Activated naive CD4-positive, alpha-beta T cell treated with anti-CD3 and anti-CD28 coated beads, Interleukin-2, amount 50 U/mL, for 72 hours (primary cell): ENCODE data around the gene FBRS. TPM values are rescaled to one million over a fixed set of nuclear protein-coding genes. Genes with fewer than 3 reads are reported as not detected.
"Not testable (repeated sequence)": the region's sequence is repeated elsewhere in the genome, so short reads cannot be mapped to it uniquely, and the experiment has no call there.

Experiments
- ATAC-seq, 2 donors: fragments of 150-1000 bp; cut with Tn5 transposase; 2 replicates each; pipeline ENCODE4 v1.10.0; 2021; ENCODE audit warnings: mild to moderate bottlenecking in 2 of 2, moderate library complexity in 2 of 2
- DNase-seq, 2 donors: peaks; one replicate each; pipeline ENCODE4 v3.0.0; 2021 to 2022; ENCODE audit warnings: low spot score in 2 of 2
- H3K27ac Mint-ChIP-seq, 2 donors: one replicate each; pipeline ENCODE4 v1.8.0; 2022; ENCODE audit warnings: mild to moderate bottlenecking in 2 of 2, mixed read lengths in 2 of 2
- H3K36me3 Mint-ChIP-seq, 2 donors: one replicate each; pipeline ENCODE4 v1.8.0; 2022; ENCODE audit warnings: mixed read lengths in 2 of 2
- H3K9me3 Mint-ChIP-seq, 2 donors: one replicate each; pipeline ENCODE4 v1.8.0; 2022; ENCODE audit warnings: mixed read lengths in 2 of 2
- total RNA-seq, 2 donors: library from RNA; stranded (reverse); gene quantifications; one replicate each; pipeline ENCODE4 v1.2.3, GENCODE V29; 2022

Gene FBRS
- total RNA-seq, 2 donors from 2014 or later = 104 to 117 TPM

DNA sequence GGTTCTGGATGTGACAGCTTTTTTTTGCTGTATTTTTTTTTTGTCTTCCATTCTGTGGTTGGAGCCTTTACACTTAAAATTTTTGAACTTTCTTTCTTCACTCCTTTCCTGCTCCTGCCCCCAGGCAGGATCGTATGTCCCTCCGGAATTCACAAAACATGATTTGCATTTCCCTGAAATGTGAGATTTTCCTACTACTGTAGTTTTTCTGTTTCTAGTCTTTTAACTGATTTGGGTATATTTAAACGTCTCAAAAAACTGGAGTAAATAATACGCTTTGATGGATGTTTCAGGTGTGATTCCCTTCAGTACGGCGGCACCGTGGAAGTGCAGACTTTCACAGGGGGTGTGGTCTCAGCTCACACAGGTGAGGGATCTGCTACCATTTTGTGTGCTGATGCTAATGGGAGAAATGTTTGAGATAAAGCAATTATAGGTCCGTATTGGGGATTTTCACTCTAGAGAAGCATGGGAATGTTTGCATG is 41.4 kb downstream of the FBRS start:
- Mint-ChIP-seq H3K36me3 (peaks cover 19 to 32% of the 10 kb centered on the region in 2 donors), H3K9me3 (no peaks in the 10 kb centered on the region), H3K27ac (peak overlapping the region; percentile 93 to 99)
- DNase-seq (no peak), ATAC-seq (no peak)

DNA sequence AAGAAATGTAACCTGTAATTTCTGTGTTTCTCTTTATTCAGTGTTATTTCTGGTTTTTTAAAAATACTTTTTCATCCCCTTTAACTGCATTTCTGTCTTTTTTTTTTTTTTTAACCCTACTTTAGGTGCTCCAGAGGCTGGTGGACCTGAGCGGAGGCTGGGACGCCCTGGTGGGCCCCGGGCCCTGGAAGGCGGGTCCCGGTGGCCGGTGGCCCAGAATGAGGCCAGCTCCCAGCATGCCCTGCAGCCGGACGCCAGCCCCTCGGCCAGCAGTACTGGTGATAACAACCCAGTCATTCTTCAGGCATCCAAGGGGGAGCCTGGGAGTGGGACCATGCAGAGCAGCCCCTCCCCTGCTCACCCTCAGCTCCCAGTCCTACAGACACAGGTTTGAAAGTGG is 42.3 kb downstream of the FBRS start:
- Mint-ChIP-seq H3K9me3 (no peaks in the 10 kb centered on the region), H3K36me3 (peaks cover 19 to 32% of the 10 kb centered on the region in 2 donors), H3K27ac (peak overlapping the region; percentile 65 to 93)
- ATAC-seq (no peak), DNase-seq (no peak)

- Mint-ChIP-seq H3K27ac (peak overlapping the region in 1 of 2 donors; percentile 65), H3K36me3 (peaks cover 19 to 32% of the 10 kb centered on the region in 2 donors), H3K9me3 (no peaks in the 10 kb centered on the region)
- ATAC-seq (no peak), DNase-seq (no peak)
Measured at GRCh38 chr16:30700971-30701370, 42.7 kb downstream of the FBRS start.

- not testable (repeated sequence) for H3K9me3 Mint-ChIP-seq, DNase-seq, ATAC-seq, H3K27ac Mint-ChIP-seq
- peaks cover 21 to 39% of the 10 kb centered on the region in 2 donors for H3K36me3 Mint-ChIP-seq
Measured at GRCh38 chr16:30703071-30703470, 44.8 kb downstream of the FBRS start.

DNA sequence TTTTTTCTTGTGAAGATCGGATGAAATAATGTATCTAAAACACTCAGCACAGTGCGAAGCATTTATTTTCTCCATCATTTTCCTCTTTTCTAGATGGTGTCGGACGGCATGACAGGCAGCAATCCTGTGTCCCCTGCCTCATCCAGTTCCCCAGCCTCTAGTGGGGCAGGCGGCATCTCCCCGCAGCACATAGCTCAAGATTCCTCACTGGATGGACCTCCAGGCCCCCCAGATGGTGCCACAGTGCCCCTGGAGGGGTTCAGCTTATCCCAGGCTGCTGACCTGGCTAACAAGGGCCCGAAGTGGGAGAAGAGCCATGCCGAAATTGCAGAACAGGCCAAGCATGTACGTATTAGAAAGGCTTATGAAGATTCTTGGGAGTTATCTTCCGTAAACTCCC is 45.7 kb downstream of the FBRS start:
- no peak for DNase-seq
- no peak for ATAC-seq
- H3K9me3 Mint-ChIP-seq = no peaks in the 10 kb centered on the region
- H3K36me3 Mint-ChIP-seq = peaks cover 19 to 38% of the 10 kb centered on the region in 2 donors
- H3K27ac Mint-ChIP-seq = no peak overlapping the region

GRCh38 chr16:30706046-30706445 is 47.8 kb downstream of the FBRS start:
- no peaks in the 10 kb centered on the region for H3K9me3 Mint-ChIP-seq
- no peak overlapping the region for H3K27ac Mint-ChIP-seq
- DNase-seq = no peak
- H3K36me3 Mint-ChIP-seq = peaks cover 27 to 36% of the 10 kb centered on the region in 2 donors
- ATAC-seq = no peak

DNA sequence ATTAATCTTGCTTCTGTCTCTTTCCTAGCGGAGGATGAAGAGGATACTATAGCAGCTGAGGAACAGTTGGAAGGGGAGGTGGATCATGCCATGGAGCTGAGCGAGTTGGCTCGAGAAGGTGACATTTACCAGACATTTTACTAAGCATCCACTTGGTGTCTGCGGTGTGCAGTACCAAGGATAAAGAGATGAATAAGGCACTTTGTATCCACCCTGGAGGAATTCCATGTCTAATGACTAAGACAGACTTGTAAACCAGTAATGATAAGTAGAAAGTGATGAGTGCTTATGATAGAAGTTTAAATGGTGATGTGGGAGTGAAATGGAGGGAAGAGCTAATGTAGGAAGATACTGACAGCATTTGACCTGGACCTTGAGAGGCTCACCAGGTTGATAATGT is 52.7 kb downstream of the FBRS start:
- H3K36me3 Mint-ChIP-seq = peaks cover 60 to 62% of the 10 kb centered on the region in 2 donors
- H3K27ac Mint-ChIP-seq = peak overlapping the region in 1 of 2 donors; percentile 80
- ATAC-seq = no peak
- no peak for DNase-seq
- H3K9me3 Mint-ChIP-seq = no peaks in the 10 kb centered on the region

GRCh38 chr16:30711712-30712111 is 53.5 kb downstream of the FBRS start:
- no peaks in the 10 kb centered on the region for H3K9me3 Mint-ChIP-seq
- peaks cover 67 to 68% of the 10 kb centered on the region in 2 donors for H3K36me3 Mint-ChIP-seq
- peak overlapping the region in 1 of 2 donors; percentile 57 for H3K27ac Mint-ChIP-seq
- DNase-seq = no peak
- ATAC-seq = no peak

- peak in 1 of 2 donors; percentile 49 for DNase-seq
- Mint-ChIP-seq H3K9me3 (no peaks in the 10 kb centered on the region), H3K27ac (peak overlapping the region; percentile 31 to 79), H3K36me3 (peaks cover 48 to 54% of the 10 kb centered on the region in 2 donors)
- ATAC-seq = peak; percentile 98 to 99
Measured at GRCh38 chr16:30715750-30716445, 57.7 kb downstream of the FBRS start.

GRCh38 chr16:30720086-30720485 is 61.9 kb downstream of the FBRS start:
- DNase-seq (no peak), ATAC-seq (no peak)
- Mint-ChIP-seq H3K9me3 (no peaks in the 10 kb centered on the region), H3K27ac (peak overlapping the region in 1 of 2 donors; percentile 85), H3K36me3 (peaks cover 36 to 42% of the 10 kb centered on the region in 2 donors)

Other genes with a start within 250 kb of the FBRS start
- gene DCTPP1, start 228.4 kb upstream of the FBRS start, total RNA-seq = 100 to 1,000 TPM in 1 of 2 donors, 10 to 100 TPM in 1; 53.1 to 113 TPM
- 10 to 100 TPM; 54.8 to 62.7 TPM for gene SEPHS2, start 212.6 kb upstream of the FBRS start, total RNA-seq
- 100 to 1,000 TPM; 297 to 390 TPM for gene ITGAL, start 185.7 kb upstream of the FBRS start, total RNA-seq
- gene ZNF768, start 131.9 kb upstream of the FBRS start, total RNA-seq = 1 to 10 TPM; 2.3 to 9.3 TPM
- gene ZNF747, start 123.6 kb upstream of the FBRS start, total RNA-seq = 1 to 10 TPM; 4.5 to 8.2 TPM
- 10 to 100 TPM; 11.1 to 11.6 TPM for gene ZNF764, start 100.1 kb upstream of the FBRS start, total RNA-seq
- gene ZNF688, start 86.7 kb upstream of the FBRS start, total RNA-seq = 1 to 10 TPM; 7.2 TPM
- gene ZNF785, start 72.7 kb upstream of the FBRS start, total RNA-seq = 10 to 100 TPM; 10.8 to 22.1 TPM
- gene ZNF689, start 48.0 kb upstream of the FBRS start, total RNA-seq = 10 to 100 TPM; 11.6 to 13.7 TPM
- 100 to 1,000 TPM; 103 to 111 TPM for gene PRR14, start 7.5 kb upstream of the FBRS start, total RNA-seq
- gene SRCAP, start 40.7 kb downstream of the FBRS start, total RNA-seq = 10 to 100 TPM; 61.6 to 76.8 TPM
- gene PHKG2, start 90.0 kb downstream of the FBRS start, total RNA-seq = 10 to 100 TPM; 32.9 to 61.9 TPM
- 1 to 10 TPM; 2.6 to 3.6 TPM for gene CFAP119, start 103.6 kb downstream of the FBRS start, total RNA-seq
- 10 to 100 TPM; 68.9 to 74.4 TPM for gene RNF40, start 103.9 kb downstream of the FBRS start, total RNA-seq
- 1 to 10 TPM in 1 of 2 donors, under 1 TPM in 1; 0.16 to 3.6 TPM for gene ZNF629, start 128.8 kb downstream of the FBRS start, total RNA-seq
- 10 to 100 TPM; 27.3 to 45.9 TPM for gene BCL7C, start 235.6 kb downstream of the FBRS start, total RNA-seq
- under 1 TPM; 0.29 to 0.96 TPM for gene CTF1, start 238.2 kb downstream of the FBRS start, total RNA-seq